GM18502 (cell line): ENCODE data around the gene GPAT2.
"Not testable (repeated sequence)": the region's sequence is repeated elsewhere in the genome, so short reads cannot be mapped to it uniquely, and the experiment has no call there.

Experiments used
- ATAC-seq: cut with Tn5 transposase; IDR thresholded peaks from one replicate; pipeline ENCODE4 v1.9.1; 2021; ENCODE audit warnings: mild to moderate bottlenecking; ENCODE audit not compliant: unreplicated experiment, poor library complexity

Gene GPAT2

GRCh38 chr2:96065381-96065930, 30.7 kb upstream of the GPAT2 start:
- ATAC-seq = no peak

GRCh38 chr2:96064760-96065159, 30.0 kb upstream of the GPAT2 start:
- ATAC-seq = not testable (repeated sequence)

GRCh38 chr2:96064047-96064675, 29.4 kb upstream of the GPAT2 start:
- not testable (repeated sequence) for ATAC-seq

- not testable (repeated sequence) for ATAC-seq
These were observed 28.6 kb upstream of the GPAT2 start for GRCh38 chr2:96063116-96063899.

- ATAC-seq = not testable (repeated sequence)
These were observed 27.8 kb upstream of the GPAT2 start for GRCh38 chr2:96062483-96062882.

- ATAC-seq = not testable (repeated sequence)
These were observed 27.2 kb upstream of the GPAT2 start for GRCh38 chr2:96061901-96062300.

- ATAC-seq = not testable (repeated sequence)
These were observed 26.6 kb upstream of the GPAT2 start for GRCh38 chr2:96061197-96061817.

GRCh38 chr2:96060325-96060724, 25.6 kb upstream of the GPAT2 start:
- not testable (repeated sequence) for ATAC-seq

GRCh38 chr2:96059443-96059842, 24.7 kb upstream of the GPAT2 start:
- ATAC-seq = not testable (repeated sequence)

- not testable (repeated sequence) for ATAC-seq
These were observed 21.1 kb upstream of the GPAT2 start for GRCh38 chr2:96055830-96056229.

GRCh38 chr2:96054537-96054936, 19.8 kb upstream of the GPAT2 start:
- not testable (repeated sequence) for ATAC-seq

- not testable (repeated sequence) for ATAC-seq
These were observed 18.7 kb upstream of the GPAT2 start for GRCh38 chr2:96053385-96053784.

GRCh38 chr2:96052632-96053031, 17.9 kb upstream of the GPAT2 start:
- not testable (repeated sequence) for ATAC-seq

GRCh38 chr2:96049917-96050262, 15.2 kb upstream of the GPAT2 start:
- ATAC-seq = not testable (repeated sequence)

- not testable (repeated sequence) for ATAC-seq
These were observed 14.6 kb upstream of the GPAT2 start for GRCh38 chr2:96049049-96049916.

GRCh38 chr2:96035554-96035953, 838 bp upstream of the GPAT2 start:
- not testable (repeated sequence) for ATAC-seq

- not testable (repeated sequence) for ATAC-seq
These were observed 719 bp downstream of the GPAT2 start for GRCh38 chr2:96033997-96034396.

- not testable (repeated sequence) for ATAC-seq
These were observed 6.9 kb downstream of the GPAT2 start for GRCh38 chr2:96027725-96028325.

- ATAC-seq = not testable (repeated sequence)
These were observed 9.0 kb downstream of the GPAT2 start for GRCh38 chr2:96025755-96026154.

- no peak for ATAC-seq
These were observed 9.6 kb downstream of the GPAT2 start for GRCh38 chr2:96025194-96025492.
